Fibroblast of skin of right biceps (primary cell): Measurements from ENCODE around the gene NAA38.

Experiments used
- DNase-seq: peaks from one replicate; pipeline ENCODE4 v3.0.0-alpha.2; 2013

NAA38 gene

GRCh38 chr17:7856811-7857712, at the start of gene NAA38:
TSS of gene NAA38 (minus strand) at chr17:7857559. CDS start at chr17:7857463, 96 bp downstream.
- DNase-seq = peak; percentile 100

- no peak for DNase-seq
Observed at GRCh38 chr17:7903154-7904103, 46.1 kb upstream of the NAA38 start.

- DNase-seq = peak; percentile 55
Observed at GRCh38 chr17:7897773-7898172, 40.4 kb upstream of the NAA38 start.

GRCh38 chr17:7897090-7897489, 39.7 kb upstream of the NAA38 start:
- DNase-seq = peak; percentile 6

GRCh38 chr17:7894866-7895265, 37.5 kb upstream of the NAA38 start:
- DNase-seq = no peak

- DNase-seq = no peak
Observed at GRCh38 chr17:7894226-7894625, 36.9 kb upstream of the NAA38 start.

- no peak for DNase-seq
Observed at GRCh38 chr17:7893187-7893880, 36.0 kb upstream of the NAA38 start.

GRCh38 chr17:7889166-7889955, 32.0 kb upstream of the NAA38 start:
- peak; percentile 89 for DNase-seq

- DNase-seq = peak; percentile 11
Observed at GRCh38 chr17:7888184-7888920, 31.0 kb upstream of the NAA38 start, which contains the start of gene CHD3. TSS of gene CHD3 (plus strand) at chr17:7888789. CDS start at chr17:7889001, 212 bp downstream.

GRCh38 chr17:7887482-7888183, 30.3 kb upstream of the NAA38 start:
- DNase-seq = peak; percentile 99

GRCh38 chr17:7887038-7887481, 29.7 kb upstream of the NAA38 start:
- no peak for DNase-seq

GRCh38 chr17:7886227-7887037, 29.1 kb upstream of the NAA38 start:
- DNase-seq = peak; percentile 58

GRCh38 chr17:7885367-7886226, 28.2 kb upstream of the NAA38 start:
- peak; percentile 66 for DNase-seq

- peak; percentile 48 for DNase-seq
Observed at GRCh38 chr17:7884581-7885366, 27.4 kb upstream of the NAA38 start.

- peak; percentile 71 for DNase-seq
Observed at GRCh38 chr17:7883781-7884386, 26.5 kb upstream of the NAA38 start.

GRCh38 chr17:7882629-7883028, 25.3 kb upstream of the NAA38 start:
- DNase-seq = peak; percentile 5

GRCh38 chr17:7882068-7882467, 24.7 kb upstream of the NAA38 start:
- no peak for DNase-seq
